ENCODE measurements around the gene ATXN7L3B.

GRCh38 chr12:74563927-74564326 is 26.3 kb downstream of the ATXN7L3B start:
- TF ChIP-seq POLR2A (IDR thresholded peaks at IDR 0.05; ENCODE audit: low read depth, low read length) (no peak), POLR2AphosphoS5 (IDR thresholded peaks at IDR 0.05; ENCODE audit: low read depth, low read length) (no peak), TAF1 (IDR thresholded peaks at IDR 0.05; ENCODE audit: borderline replicate concordance, low read depth, low read length) (no peak)

Data from GM12892 (cell line).